GM23338 (cell line): ENCODE results near the gene ACTG1. TPM values are rescaled to one million over a fixed set of nuclear protein-coding genes. Genes with fewer than 3 reads are reported as not detected.

Experiments used
- ATAC-seq: fragments of 200-7000 bp; cut with Tn5 transposase; 3 replicates; pipeline ENCODE4 v1.9.1; 2020
- DNase-seq: peaks from one replicate; pipeline ENCODE4 v3.0.0-alpha.2; 2015; ENCODE audit warnings: low spot score
- H2AFZ ChIP-seq: fragments of 200-600 bp; sonication (generic); 2 replicates; pipeline ENCODE4 v1.8.0; 2016; ENCODE audit warnings: antibody characterized with exemption, mild to moderate bottlenecking, moderate library complexity
- H3F3A ChIP-seq: fragments of 200-600 bp; sonication (generic); replicated peaks from 2 replicates; pipeline ENCODE4 v1.8.0; 2017; ENCODE audit warnings: antibody characterized with exemption, mixed run types, low read depth
- H3K27ac ChIP-seq: fragments of 200-600 bp; sonication (generic); 2 replicates; pipeline ENCODE4 v1.6.1; 2016; ENCODE audit warnings: low read depth
- H3K27me3 ChIP-seq: fragments of 200-600 bp; sonication (generic); 2 replicates; pipeline ENCODE4 v1.8.0; 2016; ENCODE audit warnings: mild to moderate bottlenecking, mixed run types, moderate library complexity; ENCODE audit not compliant: insufficient read depth
- H3K36me3 ChIP-seq: fragments of 200-600 bp; sonication (generic); 2 replicates; pipeline ENCODE4 v1.8.0; 2016; ENCODE audit warnings: mild to moderate bottlenecking; ENCODE audit not compliant: insufficient read depth
- H3K4me1 ChIP-seq: fragments of 200-600 bp; sonication (generic); 2 replicates; pipeline ENCODE4 v1.8.0; 2016; ENCODE audit warnings: mild to moderate bottlenecking, moderate library complexity; ENCODE audit not compliant: insufficient read depth
- H3K4me2 ChIP-seq: fragments of 200-600 bp; sonication (generic); 2 replicates; pipeline ENCODE4 v1.7.1; 2017; ENCODE audit warnings: mixed run types
- H3K4me3 ChIP-seq: fragments of 200-600 bp; sonication (generic); 2 replicates; pipeline ENCODE4 v1.6.1; 2016; ENCODE audit warnings: mixed run types
- H3K79me2 ChIP-seq: fragments of 200-600 bp; sonication (generic); replicated peaks from 2 replicates; pipeline ENCODE4 v1.8.0; 2017; ENCODE audit warnings: mild to moderate bottlenecking; ENCODE audit not compliant: insufficient read depth
- H3K9me2 ChIP-seq: fragments of 200-600 bp; sonication (generic); 2 replicates; pipeline ENCODE4 v1.8.0; 2017; ENCODE audit not compliant: insufficient read depth
- H4K20me1 ChIP-seq: fragments of 200-600 bp; sonication (generic); replicated peaks from 2 replicates; pipeline ENCODE4 v1.8.0; 2017; ENCODE audit warnings: mild to moderate bottlenecking; ENCODE audit not compliant: insufficient read depth
- H3K27ac Mint-ChIP-seq: 2 replicates; pipeline ENCODE4 v1.8.0; 2020; ENCODE audit warnings: inconsistent platforms, mild to moderate bottlenecking, moderate library complexity, mixed read lengths
- H3K27me3 Mint-ChIP-seq: 3 replicates; pipeline ENCODE4 v1.8.0; 2022; ENCODE audit warnings: low read depth, mild to moderate bottlenecking, moderate library complexity, mixed read lengths, inconsistent platforms; ENCODE audit not compliant: insufficient read depth, poor library complexity
- H3K36me3 Mint-ChIP-seq: 3 replicates; pipeline ENCODE4 v1.8.0; 2021; ENCODE audit warnings: low read depth, mild to moderate bottlenecking, inconsistent platforms, moderate library complexity, mixed read lengths
- H3K4me1 Mint-ChIP-seq: 3 replicates; pipeline ENCODE4 v1.8.0; 2020; ENCODE audit warnings: mild to moderate bottlenecking, inconsistent platforms, mixed read lengths
- H3K4me3 Mint-ChIP-seq: 3 replicates; pipeline ENCODE4 v1.8.0; 2021; ENCODE audit warnings: moderate library complexity, mild to moderate bottlenecking, inconsistent platforms, mixed read lengths
- H3K9me3 Mint-ChIP-seq: 3 replicates; pipeline ENCODE4 v1.8.0; 2020; ENCODE audit warnings: moderate library complexity, mild to moderate bottlenecking, inconsistent platforms, mixed read lengths
- CREB1 ChIP-seq: fragments of 250-450 bp; sonication (Bioruptor Pico); IDR thresholded peaks from 2 replicates; pipeline ENCODE4 v1.5.0; 2020; ENCODE audit warnings: low read depth, mild to moderate bottlenecking, moderate library complexity
- EZH2 ChIP-seq: fragments of 200-600 bp; sonication (generic); IDR thresholded peaks from one replicate; pipeline ENCODE4 v1.8.0; 2017; ENCODE audit warnings: antibody characterized with exemption, mild to moderate bottlenecking, low read depth; ENCODE audit not compliant: unreplicated experiment
- JUNB ChIP-seq: IDR thresholded peaks from one replicate; pipeline ENCODE4 v1.6.1; 2016; ENCODE audit warnings: antibody characterized with exemption; ENCODE audit not compliant: unreplicated experiment
- NANOG ChIP-seq: IDR thresholded peaks from 2 replicates; pipeline ENCODE4 v1.6.1; 2016; ENCODE audit warnings: antibody characterized with exemption, borderline replicate concordance
- POLR2AphosphoS5 ChIP-seq: IDR thresholded peaks from 2 replicates; pipeline ENCODE4 v1.6.1; 2016; ENCODE audit warnings: antibody characterized with exemption, low read depth
- STAT1 ChIP-seq: IDR thresholded peaks from one replicate; pipeline ENCODE4 v1.6.1; 2016; ENCODE audit warnings: antibody characterized with exemption; ENCODE audit not compliant: unreplicated experiment
- ZNF331 ChIP-seq: fragments of 250-450 bp; sonication (Bioruptor Pico); IDR thresholded peaks from 2 replicates; pipeline ENCODE4 v1.5.0; 2020; ENCODE audit warnings: low read depth, mild to moderate bottlenecking, moderate library complexity
- polyA plus RNA-seq: library from polyadenylated mRNA; unstranded; fragments of >200 nt; fragmentation: Nextera tagmentation; extraction: Ambion mirVana; gene quantifications from 2 replicates; pipeline ENCODE4 v1.2.1, GENCODE V29; 2016
- total RNA-seq: library from RNA; depleted of rRNA; stranded (reverse); fragments of >200 nt; shearing (Covaris generic); gene quantifications from 2 replicates; pipeline ENCODE4 v1.2.3, GENCODE V29; 2014
- TF ChIP-seq, protein P1 (sequence below): IDR thresholded peaks from 2 replicates; pipeline ENCODE4 v1.6.1; 2016; ENCODE audit warnings: antibody characterized with exemption
- TF ChIP-seq, protein P2 (sequence below): fragments of 250-450 bp; sonication (Bioruptor Pico); IDR thresholded peaks from 2 replicates; pipeline ENCODE4 v1.5.0; 2020; ENCODE audit warnings: mild to moderate bottlenecking, moderate library complexity
- TF ChIP-seq, protein P3 (sequence below), 2 experiments: fragments of 200-600 bp in 1 of 2; sonication (generic) in 1 of 2; conservative IDR thresholded peaks; 2 replicates each; pipeline versions ENCODE4 v1.5.1 to v1.6.1; 2016 to 2017; ENCODE audit warnings: antibody characterized with exemption in 2 of 2, low read depth in 2 of 2, mild to moderate bottlenecking in 2 of 2, moderate library complexity in 1 of 2

ACTG1 gene
- total and polyA plus RNA-seq, 2 experiments from 2014 or later: 1,867 to 4,739 TPM

DNA sequence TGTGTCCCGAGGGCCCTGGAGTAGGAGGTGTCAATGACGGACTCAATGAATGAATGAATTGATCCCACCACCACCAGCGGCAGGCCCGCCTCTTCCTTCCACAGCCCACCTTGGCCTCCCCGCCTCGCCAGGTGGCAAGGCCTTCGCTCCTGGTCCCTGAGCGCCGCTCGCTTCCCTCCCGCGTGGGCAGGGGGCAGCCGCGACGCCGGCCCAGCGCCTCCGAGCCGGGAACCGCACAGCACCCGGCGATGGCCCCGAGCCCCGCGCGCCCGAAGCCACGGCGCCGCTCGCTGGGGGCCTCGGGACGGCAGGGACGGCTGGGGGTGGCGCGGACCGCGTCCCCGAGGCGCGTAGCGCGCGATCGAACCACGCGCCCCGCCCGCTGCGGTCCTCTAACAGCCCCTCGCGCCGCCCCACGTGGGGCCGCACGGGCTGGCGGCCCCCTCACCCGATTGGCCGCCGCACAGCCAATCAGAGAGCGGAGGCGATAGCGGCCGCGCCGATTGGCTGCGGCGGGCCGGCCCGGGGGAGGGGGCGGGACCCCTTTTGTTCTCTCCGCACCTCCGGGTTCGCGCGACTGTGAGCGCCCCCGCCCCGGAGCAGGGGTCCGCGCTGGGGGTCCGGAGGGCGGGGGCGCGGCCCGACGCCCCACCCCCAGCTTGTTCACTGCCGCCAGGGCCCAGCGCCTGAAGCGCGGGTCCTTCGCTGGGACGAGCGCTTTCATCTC is 31.4 kb downstream of the ACTG1 start:
- ATAC-seq (peak; percentile 36), DNase-seq (peak; percentile 77)
- Mint-ChIP-seq H3K4me3 (peak overlapping the region; percentile 66), H3K9me3 (peaks cover 3% of the 10 kb centered on the region; the same call in 1 of the 3 replicates), H3K27ac (no peak overlapping the region), H3K36me3 (no peaks in the 10 kb centered on the region; the same call in 2 of the 3 replicates), H3K27me3 (peaks cover 42% of the 10 kb centered on the region), H3K4me1 (peaks cover 2% of the 10 kb centered on the region; the same call in 1 of the 3 replicates)
- H3F3A ChIP-seq: no peaks in the 10 kb centered on the region
- no peak overlapping the region for H3K27ac ChIP-seq
- no peaks in the 10 kb centered on the region for H3K36me3 ChIP-seq
- no peaks in the 10 kb centered on the region; the same call in 1 of the 2 replicates for H3K4me1 ChIP-seq
- no peak for TF ChIP-seq CREB1 (CRISPR knock-in tag)
- no peak for TF ChIP-seq POLR2AphosphoS5
- TF ChIP-seq, protein P1, sequence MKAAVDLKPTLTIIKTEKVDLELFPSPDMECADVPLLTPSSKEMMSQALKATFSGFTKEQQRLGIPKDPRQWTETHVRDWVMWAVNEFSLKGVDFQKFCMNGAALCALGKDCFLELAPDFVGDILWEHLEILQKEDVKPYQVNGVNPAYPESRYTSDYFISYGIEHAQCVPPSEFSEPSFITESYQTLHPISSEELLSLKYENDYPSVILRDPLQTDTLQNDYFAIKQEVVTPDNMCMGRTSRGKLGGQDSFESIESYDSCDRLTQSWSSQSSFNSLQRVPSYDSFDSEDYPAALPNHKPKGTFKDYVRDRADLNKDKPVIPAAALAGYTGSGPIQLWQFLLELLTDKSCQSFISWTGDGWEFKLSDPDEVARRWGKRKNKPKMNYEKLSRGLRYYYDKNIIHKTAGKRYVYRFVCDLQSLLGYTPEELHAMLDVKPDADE: no peak
- no peak for TF ChIP-seq STAT1
- no peak for TF ChIP-seq NANOG
- TF ChIP-seq JUNB: no peak
- no peak for TF ChIP-seq ZNF331 (CRISPR knock-in tag)
- H2AFZ ChIP-seq: peak overlapping the region; percentile 83; the same call in 1 of the 2 replicates
- no peaks in the 10 kb centered on the region for H3K9me2 ChIP-seq
- peak overlapping the region; percentile 53 for H3K4me3 ChIP-seq
- peak overlapping the region; percentile 78 for H3K4me2 ChIP-seq
- no peaks in the 10 kb centered on the region for H4K20me1 ChIP-seq
- H3K79me2 ChIP-seq: no peaks in the 10 kb centered on the region
- peaks cover 49% of the 10 kb centered on the region for H3K27me3 ChIP-seq

DNA sequence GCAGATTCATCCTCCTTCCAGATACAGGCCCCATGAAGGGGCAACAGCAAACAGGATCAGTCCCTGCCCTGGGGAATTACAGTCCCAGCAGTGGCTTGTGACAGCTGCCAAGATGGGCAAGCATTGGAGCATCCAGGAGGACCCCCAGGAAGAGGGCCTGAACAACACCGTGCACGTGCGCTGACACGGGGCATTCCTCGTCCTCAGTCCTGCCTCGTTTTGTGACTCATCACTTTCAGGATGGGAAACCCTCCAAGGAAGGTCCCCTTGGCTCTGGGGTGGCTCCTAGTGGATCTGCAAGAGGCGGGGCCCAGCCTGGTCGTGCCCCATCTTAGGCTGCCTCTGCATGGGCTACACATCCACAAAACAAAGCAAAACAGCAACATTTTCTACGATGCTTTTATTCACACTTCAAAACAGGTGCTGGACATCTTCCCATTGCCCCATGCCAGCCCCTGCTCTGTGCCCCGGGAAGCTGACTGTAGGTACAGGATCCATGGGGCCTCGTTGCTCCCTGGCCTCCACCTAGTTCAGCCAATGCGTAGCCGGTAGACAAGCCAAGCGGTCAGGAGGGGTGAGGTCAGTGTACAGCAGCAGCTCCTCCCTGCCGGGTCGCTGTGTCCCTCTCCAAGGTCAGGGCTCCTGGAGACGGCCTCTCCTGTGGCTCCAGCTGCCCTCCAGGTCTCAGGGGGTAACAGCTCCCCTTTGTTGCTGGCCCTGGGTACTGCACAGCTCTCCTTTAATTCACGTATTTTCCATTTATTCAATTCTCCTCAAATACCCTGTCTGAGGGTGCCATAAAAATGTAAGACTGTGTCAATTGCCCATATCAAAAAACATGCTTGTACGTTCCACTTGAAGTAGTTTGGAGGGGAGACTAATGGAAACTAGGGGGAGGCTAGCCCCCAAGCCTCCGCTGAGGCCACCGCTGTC is 32.2 kb downstream of the ACTG1 start:
- H3K9me3 Mint-ChIP-seq: peaks cover 3% of the 10 kb centered on the region; the same call in 1 of the 3 replicates
- Histone ChIP-seq H3F3A (no peaks in the 10 kb centered on the region), H3K27ac (no peak overlapping the region), H3K79me2 (no peaks in the 10 kb centered on the region), H3K4me1 (no peaks in the 10 kb centered on the region; the same call in 1 of the 2 replicates), H4K20me1 (no peaks in the 10 kb centered on the region), H3K27me3 (peaks cover 41% of the 10 kb centered on the region), H2AFZ (no peak overlapping the region), H3K4me3 (no peak overlapping the region), H3K9me2 (no peaks in the 10 kb centered on the region), H3K4me2 (no peak overlapping the region), H3K36me3 (no peaks in the 10 kb centered on the region)
- no peak for ATAC-seq
- peaks cover 39% of the 10 kb centered on the region for H3K27me3 Mint-ChIP-seq
- no peak overlapping the region for H3K27ac Mint-ChIP-seq
- no peak for DNase-seq
- H3K4me1 Mint-ChIP-seq: no peaks in the 10 kb centered on the region; the same call in 2 of the 3 replicates
- no peaks in the 10 kb centered on the region; the same call in 2 of the 3 replicates for H3K36me3 Mint-ChIP-seq
- H3K4me3 Mint-ChIP-seq: peak overlapping the region; percentile 3; the same call in 2 of the 3 replicates
- TF ChIP-seq ZNF331 (CRISPR knock-in tag): no peak
- TF ChIP-seq, protein P2, sequence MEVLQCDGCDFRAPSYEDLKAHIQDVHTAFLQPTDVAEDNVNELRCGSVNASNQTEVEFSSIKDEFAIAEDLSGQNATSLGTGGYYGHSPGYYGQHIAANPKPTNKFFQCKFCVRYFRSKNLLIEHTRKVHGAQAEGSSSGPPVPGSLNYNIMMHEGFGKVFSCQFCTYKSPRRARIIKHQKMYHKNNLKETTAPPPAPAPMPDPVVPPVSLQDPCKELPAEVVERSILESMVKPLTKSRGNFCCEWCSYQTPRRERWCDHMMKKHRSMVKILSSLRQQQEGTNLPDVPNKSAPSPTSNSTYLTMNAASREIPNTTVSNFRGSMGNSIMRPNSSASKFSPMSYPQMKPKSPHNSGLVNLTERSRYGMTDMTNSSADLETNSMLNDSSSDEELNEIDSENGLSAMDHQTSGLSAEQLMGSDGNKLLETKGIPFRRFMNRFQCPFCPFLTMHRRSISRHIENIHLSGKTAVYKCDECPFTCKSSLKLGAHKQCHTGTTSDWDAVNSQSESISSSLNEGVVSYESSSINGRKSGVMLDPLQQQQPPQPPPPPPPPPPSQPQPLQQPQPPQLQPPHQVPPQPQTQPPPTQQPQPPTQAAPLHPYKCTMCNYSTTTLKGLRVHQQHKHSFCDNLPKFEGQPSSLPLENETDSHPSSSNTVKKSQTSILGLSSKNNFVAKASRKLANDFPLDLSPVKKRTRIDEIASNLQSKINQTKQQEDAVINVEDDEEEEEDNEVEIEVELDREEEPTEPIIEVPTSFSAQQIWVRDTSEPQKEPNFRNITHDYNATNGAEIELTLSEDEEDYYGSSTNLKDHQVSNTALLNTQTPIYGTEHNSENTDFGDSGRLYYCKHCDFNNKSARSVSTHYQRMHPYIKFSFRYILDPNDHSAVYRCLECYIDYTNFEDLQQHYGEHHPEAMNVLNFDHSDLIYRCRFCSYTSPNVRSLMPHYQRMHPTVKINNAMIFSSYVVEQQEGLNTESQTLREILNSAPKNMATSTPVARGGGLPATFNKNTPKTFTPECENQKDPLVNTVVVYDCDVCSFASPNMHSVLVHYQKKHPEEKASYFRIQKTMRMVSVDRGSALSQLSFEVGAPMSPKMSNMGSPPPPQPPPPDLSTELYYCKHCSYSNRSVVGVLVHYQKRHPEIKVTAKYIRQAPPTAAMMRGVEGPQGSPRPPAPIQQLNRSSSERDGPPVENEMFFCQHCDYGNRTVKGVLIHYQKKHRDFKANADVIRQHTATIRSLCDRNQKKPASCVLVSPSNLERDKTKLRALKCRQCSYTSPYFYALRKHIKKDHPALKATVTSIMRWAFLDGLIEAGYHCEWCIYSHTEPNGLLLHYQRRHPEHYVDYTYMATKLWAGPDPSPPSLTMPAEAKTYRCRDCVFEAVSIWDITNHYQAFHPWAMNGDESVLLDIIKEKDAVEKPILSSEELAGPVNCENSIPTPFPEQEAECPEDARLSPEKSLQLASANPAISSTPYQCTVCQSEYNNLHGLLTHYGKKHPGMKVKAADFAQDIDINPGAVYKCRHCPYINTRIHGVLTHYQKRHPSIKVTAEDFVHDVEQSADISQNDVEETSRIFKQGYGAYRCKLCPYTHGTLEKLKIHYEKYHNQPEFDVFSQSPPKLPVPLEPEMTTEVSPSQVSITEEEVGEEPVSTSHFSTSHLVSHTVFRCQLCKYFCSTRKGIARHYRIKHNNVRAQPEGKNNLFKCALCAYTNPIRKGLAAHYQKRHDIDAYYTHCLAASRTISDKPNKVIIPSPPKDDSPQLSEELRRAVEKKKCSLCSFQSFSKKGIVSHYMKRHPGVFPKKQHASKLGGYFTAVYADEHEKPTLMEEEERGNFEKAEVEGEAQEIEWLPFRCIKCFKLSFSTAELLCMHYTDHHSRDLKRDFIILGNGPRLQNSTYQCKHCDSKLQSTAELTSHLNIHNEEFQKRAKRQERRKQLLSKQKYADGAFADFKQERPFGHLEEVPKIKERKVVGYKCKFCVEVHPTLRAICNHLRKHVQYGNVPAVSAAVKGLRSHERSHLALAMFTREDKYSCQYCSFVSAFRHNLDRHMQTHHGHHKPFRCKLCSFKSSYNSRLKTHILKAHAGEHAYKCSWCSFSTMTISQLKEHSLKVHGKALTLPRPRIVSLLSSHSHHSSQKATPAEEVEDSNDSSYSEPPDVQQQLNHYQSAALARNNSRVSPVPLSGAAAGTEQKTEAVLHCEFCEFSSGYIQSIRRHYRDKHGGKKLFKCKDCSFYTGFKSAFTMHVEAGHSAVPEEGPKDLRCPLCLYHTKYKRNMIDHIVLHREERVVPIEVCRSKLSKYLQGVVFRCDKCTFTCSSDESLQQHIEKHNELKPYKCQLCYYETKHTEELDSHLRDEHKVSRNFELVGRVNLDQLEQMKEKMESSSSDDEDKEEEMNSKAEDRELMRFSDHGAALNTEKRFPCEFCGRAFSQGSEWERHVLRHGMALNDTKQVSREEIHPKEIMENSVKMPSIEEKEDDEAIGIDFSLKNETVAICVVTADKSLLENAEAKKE (CRISPR knock-in tag): no peak
- no peak for TF ChIP-seq EZH2
- TF ChIP-seq, protein P3, sequence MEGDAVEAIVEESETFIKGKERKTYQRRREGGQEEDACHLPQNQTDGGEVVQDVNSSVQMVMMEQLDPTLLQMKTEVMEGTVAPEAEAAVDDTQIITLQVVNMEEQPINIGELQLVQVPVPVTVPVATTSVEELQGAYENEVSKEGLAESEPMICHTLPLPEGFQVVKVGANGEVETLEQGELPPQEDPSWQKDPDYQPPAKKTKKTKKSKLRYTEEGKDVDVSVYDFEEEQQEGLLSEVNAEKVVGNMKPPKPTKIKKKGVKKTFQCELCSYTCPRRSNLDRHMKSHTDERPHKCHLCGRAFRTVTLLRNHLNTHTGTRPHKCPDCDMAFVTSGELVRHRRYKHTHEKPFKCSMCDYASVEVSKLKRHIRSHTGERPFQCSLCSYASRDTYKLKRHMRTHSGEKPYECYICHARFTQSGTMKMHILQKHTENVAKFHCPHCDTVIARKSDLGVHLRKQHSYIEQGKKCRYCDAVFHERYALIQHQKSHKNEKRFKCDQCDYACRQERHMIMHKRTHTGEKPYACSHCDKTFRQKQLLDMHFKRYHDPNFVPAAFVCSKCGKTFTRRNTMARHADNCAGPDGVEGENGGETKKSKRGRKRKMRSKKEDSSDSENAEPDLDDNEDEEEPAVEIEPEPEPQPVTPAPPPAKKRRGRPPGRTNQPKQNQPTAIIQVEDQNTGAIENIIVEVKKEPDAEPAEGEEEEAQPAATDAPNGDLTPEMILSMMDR (conservative IDR thresholded peaks at IDR 0.05; ENCODE audit: low read depth in 2 of 2): no peak
